OCI-LY7 (cell line): ENCODE data around the gene SCN4A. TPM values are rescaled to one million over a fixed set of nuclear protein-coding genes. Genes with fewer than 3 reads are reported as not detected.
"Not testable (repeated sequence)": the region's sequence is repeated elsewhere in the genome, so short reads cannot be mapped to it uniquely, and the experiment has no call there.

Source experiments
- BruUV-seq: library from RNA; stranded (reverse); fragments of 400-500 nt; replicated peaks from 2 replicates; lab custom pipeline; 2021; lab: Mats Ljungman, UMichigan
- CTCF ChIA-PET: fragments of 300-600 bp; sonication (Branson Sonifier 250); formaldehyde crosslinking; loops from one replicate; lab custom pipeline; 2022; ENCODE audit warnings: antibody characterized with exemption; ENCODE audit not compliant: unreplicated experiment; lab: Charles Lee
- POLR2A ChIA-PET: fragments of 300-600 bp; sonication (Branson Sonifier 250); formaldehyde crosslinking; loops from one replicate; lab custom pipeline; 2022; ENCODE audit warnings: antibody characterized with exemption; lab: Charles Lee
- DNase-seq: peaks from one replicate; pipeline ENCODE4 v3.0.0-alpha.2; 2015; ENCODE audit warnings: low spot score
- H2AFZ ChIP-seq: fragments of 200-600 bp; sonication (generic), shearing (Covaris generic); 2 replicates; pipeline ENCODE4 v1.6.1; 2014; ENCODE audit warnings: mild to moderate bottlenecking, antibody characterized with exemption, low read length, moderate library complexity
- H3K27ac ChIP-seq: fragments of 200-600 bp; sonication (generic); 2 replicates; pipeline ENCODE4 v1.5.1; 2014; ENCODE audit warnings: mixed run types, low read depth, mild to moderate bottlenecking, moderate library complexity, low read length, inconsistent platforms; ENCODE audit not compliant: poor library complexity, severe bottlenecking
- H3K36me3 ChIP-seq: fragments of 200-600 bp; sonication (generic); 2 replicates; pipeline ENCODE4 v1.6.1; 2014; ENCODE audit warnings: mild to moderate bottlenecking, antibody characterized with exemption, low read length, moderate library complexity, mixed read lengths; ENCODE audit not compliant: insufficient read depth
- H3K4me1 ChIP-seq: fragments of 200-600 bp; sonication (generic); 2 replicates; pipeline ENCODE4 v1.5.1; 2014; ENCODE audit warnings: mild to moderate bottlenecking, low read length; ENCODE audit not compliant: insufficient read depth, poor library complexity, severe bottlenecking
- H3K4me2 ChIP-seq: fragments of 200-600 bp; sonication (generic); 2 replicates; pipeline ENCODE4 v1.6.1; 2014; ENCODE audit warnings: mild to moderate bottlenecking, low read length
- H3K4me3 ChIP-seq: fragments of 200-600 bp; sonication (generic); 2 replicates; pipeline ENCODE4 v1.5.1; 2014; ENCODE audit warnings: mild to moderate bottlenecking, low read depth, low read length; ENCODE audit not compliant: poor library complexity, severe bottlenecking
- H3K79me2 ChIP-seq: fragments of 200-600 bp; sonication (generic); 2 replicates; pipeline ENCODE4 v1.6.1; 2016; ENCODE audit warnings: low read depth, mild to moderate bottlenecking, low read length, moderate library complexity, mixed read lengths; ENCODE audit not compliant: insufficient read depth
- H3K9me2 ChIP-seq: fragments of 200-600 bp; sonication (generic); 2 replicates; pipeline ENCODE4 v1.6.1; 2016; ENCODE audit warnings: mild to moderate bottlenecking, low read length, mixed read lengths; ENCODE audit not compliant: insufficient read depth
- H3K9me3 ChIP-seq: fragments of 200-600 bp; sonication (generic); 2 replicates; pipeline ENCODE4 v1.6.1; 2014; ENCODE audit warnings: mild to moderate bottlenecking, mixed run types, low read length, mixed read lengths
- H4K20me1 ChIP-seq: fragments of 200-600 bp; sonication (generic); 2 replicates; pipeline ENCODE4 v1.6.1; 2014; ENCODE audit warnings: mild to moderate bottlenecking, antibody characterized with exemption, low read length, moderate library complexity, mixed read lengths; ENCODE audit not compliant: insufficient read depth
- CTCF ChIP-seq: fragments of 200-600 bp; sonication (generic); conservative IDR thresholded peaks from 2 replicates; pipeline ENCODE4 v1.5.1; 2014; ENCODE audit warnings: mild to moderate bottlenecking, antibody characterized with exemption, low read length, moderate library complexity, mixed read lengths
- intact Hi-C: fragments of 100-400 bp; cut with micrococcal nuclease; formaldehyde crosslinking; loops from one replicate; pipeline ENCODE4 v1.10.0; 2022; ENCODE audit not compliant: unreplicated experiment
- total RNA-seq, 2 experiments: library from RNA; depleted of rRNA in 1 of 2; stranded (reverse); fragments of >200 nt in 1 of 2; shearing (Covaris generic) in 1 of 2; gene quantifications; 2 replicates each; pipeline ENCODE4 v1.2.3, GENCODE V29; 2014 to 2022

SCN4A gene
- total RNA-seq, 2 experiments from 2014 or later = 6.4 to 9.0 TPM

GRCh38 chr17:63907161-63907778 lies 65.4 kb downstream of the SCN4A start:
- H3K4me2 ChIP-seq, CTCF ChIA-PET, H3K9me3 ChIP-seq, H4K20me1 ChIP-seq, H3K79me2 ChIP-seq, H3K4me3 ChIP-seq, intact Hi-C loops, H3K9me2 ChIP-seq, H3K36me3 ChIP-seq, H3K4me1 ChIP-seq, H3K27ac ChIP-seq, H2AFZ ChIP-seq, BruUV-seq: not testable (repeated sequence)
- peak; percentile 20 for DNase-seq
- POLR2A ChIA-PET = interaction anchor here (0.6 kb wide), 1 partner anchor 73 kb away, joined by 6 read pairs; no protein-coding TSS in a partner anchor
- peak; percentile 59 for TF ChIP-seq CTCF

GRCh38 chr17:63904796-63905195 lies 67.9 kb downstream of the SCN4A start:
- POLR2A ChIA-PET = interaction anchor here (1.2 kb wide), 1 partner anchor 41 kb away, joined by 3 read pairs; no protein-coding TSS in a partner anchor
- H3K79me2 ChIP-seq, H3K4me1 ChIP-seq, H3K36me3 ChIP-seq, intact Hi-C loops, H3K27ac ChIP-seq, H4K20me1 ChIP-seq, CTCF ChIA-PET, DNase-seq, H2AFZ ChIP-seq, H3K9me2 ChIP-seq, H3K9me3 ChIP-seq, H3K4me3 ChIP-seq, H3K4me2 ChIP-seq, BruUV-seq: not testable (repeated sequence)

- H3K36me3 ChIP-seq, H3K27ac ChIP-seq, H3K4me2 ChIP-seq, H4K20me1 ChIP-seq, POLR2A ChIA-PET, BruUV-seq, H3K4me1 ChIP-seq, CTCF ChIA-PET, intact Hi-C loops, H3K9me2 ChIP-seq, H3K9me3 ChIP-seq, H2AFZ ChIP-seq, H3K4me3 ChIP-seq, H3K79me2 ChIP-seq: not testable (repeated sequence)
- peak; percentile 68 for TF ChIP-seq CTCF
- peak; percentile 52 for DNase-seq
Measured at GRCh38 chr17:63903787-63904201, 68.9 kb downstream of the SCN4A start.

- H3K27ac ChIP-seq, H3K36me3 ChIP-seq, H4K20me1 ChIP-seq, H3K9me3 ChIP-seq, intact Hi-C loops, H3K4me3 ChIP-seq, H2AFZ ChIP-seq, H3K9me2 ChIP-seq, POLR2A ChIA-PET, H3K79me2 ChIP-seq, DNase-seq, H3K4me2 ChIP-seq, H3K4me1 ChIP-seq, BruUV-seq, CTCF ChIA-PET: not testable (repeated sequence)
Measured at GRCh38 chr17:63901971-63902370, 70.7 kb downstream of the SCN4A start.

- H3K9me3 ChIP-seq, DNase-seq, H3K79me2 ChIP-seq, H4K20me1 ChIP-seq, CTCF ChIA-PET, intact Hi-C loops, H3K4me3 ChIP-seq, H3K36me3 ChIP-seq, H3K4me1 ChIP-seq, BruUV-seq, POLR2A ChIA-PET, H2AFZ ChIP-seq, H3K9me2 ChIP-seq, H3K27ac ChIP-seq, H3K4me2 ChIP-seq: not testable (repeated sequence)
Measured at GRCh38 chr17:63898899-63899798, 73.6 kb downstream of the SCN4A start.
